HepG2 (cell line): ENCODE measurements around the gene MTMR10. TPM values are rescaled to one million over a fixed set of nuclear protein-coding genes. Genes with fewer than 3 reads are reported as not detected.

Experiments
- CCAR2 ChIP-seq: fragments of 200-400 bp; formaldehyde crosslinking; optimal IDR thresholded peaks from 2 replicates; pipeline ENCODE3; 2018; ENCODE audit warnings: low read depth, mild to moderate bottlenecking, low read length, moderate library complexity
- EZH2 ChIP-seq: conservative IDR thresholded peaks from 2 replicates; pipeline ENCODE4 v1.6.1; 2012; ENCODE audit warnings: mild to moderate bottlenecking, low read depth, low read length, moderate library complexity
- HOXA3 ChIP-seq: sonication (generic); formaldehyde crosslinking; IDR thresholded peaks from 2 replicates; pipeline ENCODE4 v1.5.0; 2020; ENCODE audit warnings: missing genetic modification reagents
- ZNF484 ChIP-seq: sonication (generic); formaldehyde crosslinking; IDR thresholded peaks from 2 replicates; pipeline ENCODE4 v1.5.1; 2020; ENCODE audit warnings: mild to moderate bottlenecking, low read depth, missing genetic modification reagents, borderline replicate concordance
- ZNF737 ChIP-seq: sonication (generic); formaldehyde crosslinking; IDR thresholded peaks from 2 replicates; pipeline ENCODE4 v1.5.0; 2020; ENCODE audit warnings: missing genetic modification reagents, mild to moderate bottlenecking, borderline replicate concordance
- ZNF75D ChIP-seq: sonication (generic); formaldehyde crosslinking; IDR thresholded peaks from 2 replicates; pipeline ENCODE4 v1.8.1; 2023; ENCODE audit warnings: missing genetic modification reagents, mild to moderate bottlenecking, borderline replicate concordance
- polyA plus RNA-seq, 8 experiments: library from polyadenylated mRNA; depleted of rRNA in 3 of 8; stranded (reverse) in 7 of 8; unstranded in 1 of 8; fragments of >200 nt; fragmentation: Illumina TruSeq in 4 of 8; extraction: Trizol in 4 of 8; gene quantifications; 2 replicates each; pipeline versions ENCODE4 v1.2.1 to v1.2.3, GENCODE V29; 2011 to 2016; ENCODE audit warnings: low read depth in 4 of 8, missing spikeins in 1 of 8, mixed read lengths in 1 of 8; ENCODE audit not compliant: insufficient read depth in 1 of 8
- total RNA-seq, 5 experiments: library from RNA; depleted of rRNA; stranded (reverse); fragments of >200 nt; fragmentation: Illumina TruSeq; extraction: Trizol; gene quantifications; 2 replicates each; pipeline ENCODE4 v1.2.3, GENCODE V29; 2016; ENCODE audit warnings: low read depth in 1 of 5
- TF ChIP-seq, protein P1 (sequence below): sonication (generic); formaldehyde crosslinking; IDR thresholded peaks from 2 replicates; pipeline ENCODE4 v1.4.0; 2020; ENCODE audit warnings: missing genetic modification reagents, borderline replicate concordance
- TF ChIP-seq, protein P2 (sequence below): sonication (generic); formaldehyde crosslinking; IDR thresholded peaks from 2 replicates; pipeline ENCODE4 v1.9.0; 2022; ENCODE audit warnings: missing genetic modification reagents, mild to moderate bottlenecking, borderline replicate concordance
- TF ChIP-seq, protein P3 (sequence below): sonication (generic); formaldehyde crosslinking; IDR thresholded peaks from 2 replicates; pipeline ENCODE4 v1.4.0; 2020; ENCODE audit warnings: mild to moderate bottlenecking, missing genetic modification reagents
- TF ChIP-seq, protein P4 (sequence below): sonication (generic); formaldehyde crosslinking; IDR thresholded peaks from 2 replicates; pipeline ENCODE4 v1.4.0; 2020; ENCODE audit warnings: missing genetic modification reagents
- TF ChIP-seq, protein P5 (sequence below): sonication (generic); formaldehyde crosslinking; IDR thresholded peaks from 2 replicates; pipeline ENCODE4 v1.8.1; 2023; ENCODE audit warnings: missing genetic modification reagents, mild to moderate bottlenecking, borderline replicate concordance

Gene MTMR10
- total and polyA plus RNA-seq, 2 of the 13 experiments (the other 11 are each of a cell fraction or from before 2014, with no cell fraction given) = 10.2 to 17.4 TPM

DNA sequence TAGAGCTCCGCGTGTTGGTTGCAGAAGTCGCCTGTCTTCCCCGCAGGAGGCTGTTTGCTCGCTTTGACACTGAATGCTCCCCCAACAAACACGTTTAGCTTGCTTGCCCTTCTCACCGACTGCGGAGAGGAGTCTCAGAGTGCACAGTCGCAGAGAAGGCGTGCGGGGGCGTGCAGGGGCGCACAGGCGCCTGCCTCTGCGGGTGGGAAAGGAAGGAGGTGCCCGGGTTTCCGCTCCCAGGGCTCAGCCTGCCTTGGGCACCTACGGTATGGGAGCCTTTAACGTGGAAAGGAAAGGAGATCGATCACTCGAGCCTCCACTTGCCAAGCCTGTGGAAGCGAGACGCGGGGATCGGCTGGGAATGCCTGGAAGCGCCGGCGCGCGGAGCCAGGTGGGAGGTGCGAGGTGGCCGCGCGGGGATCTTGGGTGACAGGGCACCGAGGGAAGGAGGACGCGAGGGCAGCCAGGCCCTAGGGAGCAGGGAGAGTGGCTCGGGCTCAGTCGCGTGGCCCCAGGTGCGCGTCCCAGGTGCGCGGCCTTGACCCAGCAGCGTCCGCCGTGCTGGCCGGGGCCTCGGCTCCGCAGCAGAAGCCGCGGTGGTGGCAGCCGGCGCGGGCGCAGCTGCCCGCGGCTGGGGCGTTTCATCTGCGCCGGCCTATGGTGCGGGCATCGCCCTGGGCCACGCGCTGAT, 87.8 kb downstream of the MTMR10 start, which contains the start of gene FAN1 (continued):
- TF ChIP-seq, protein P1, sequence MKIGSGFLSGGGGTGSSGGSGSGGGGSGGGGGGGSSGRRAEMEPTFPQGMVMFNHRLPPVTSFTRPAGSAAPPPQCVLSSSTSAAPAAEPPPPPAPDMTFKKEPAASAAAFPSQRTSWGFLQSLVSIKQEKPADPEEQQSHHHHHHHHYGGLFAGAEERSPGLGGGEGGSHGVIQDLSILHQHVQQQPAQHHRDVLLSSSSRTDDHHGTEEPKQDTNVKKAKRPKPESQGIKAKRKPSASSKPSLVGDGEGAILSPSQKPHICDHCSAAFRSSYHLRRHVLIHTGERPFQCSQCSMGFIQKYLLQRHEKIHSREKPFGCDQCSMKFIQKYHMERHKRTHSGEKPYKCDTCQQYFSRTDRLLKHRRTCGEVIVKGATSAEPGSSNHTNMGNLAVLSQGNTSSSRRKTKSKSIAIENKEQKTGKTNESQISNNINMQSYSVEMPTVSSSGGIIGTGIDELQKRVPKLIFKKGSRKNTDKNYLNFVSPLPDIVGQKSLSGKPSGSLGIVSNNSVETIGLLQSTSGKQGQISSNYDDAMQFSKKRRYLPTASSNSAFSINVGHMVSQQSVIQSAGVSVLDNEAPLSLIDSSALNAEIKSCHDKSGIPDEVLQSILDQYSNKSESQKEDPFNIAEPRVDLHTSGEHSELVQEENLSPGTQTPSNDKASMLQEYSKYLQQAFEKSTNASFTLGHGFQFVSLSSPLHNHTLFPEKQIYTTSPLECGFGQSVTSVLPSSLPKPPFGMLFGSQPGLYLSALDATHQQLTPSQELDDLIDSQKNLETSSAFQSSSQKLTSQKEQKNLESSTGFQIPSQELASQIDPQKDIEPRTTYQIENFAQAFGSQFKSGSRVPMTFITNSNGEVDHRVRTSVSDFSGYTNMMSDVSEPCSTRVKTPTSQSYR (CRISPR knock-in tag) = peak; percentile 36; the same call in 1 of the 2 replicates
- TF ChIP-seq CCAR2 (no peak), HOXA3 (CRISPR knock-in tag) (peak; percentile 91), ZNF737 (CRISPR knock-in tag) (no peak), ZNF75D (no peak), ZNF484 (0 out of 2 replicates have a peak, but pooled peaks have one; percentile 52), EZH2 (no peak)
- TF ChIP-seq, protein P2, sequence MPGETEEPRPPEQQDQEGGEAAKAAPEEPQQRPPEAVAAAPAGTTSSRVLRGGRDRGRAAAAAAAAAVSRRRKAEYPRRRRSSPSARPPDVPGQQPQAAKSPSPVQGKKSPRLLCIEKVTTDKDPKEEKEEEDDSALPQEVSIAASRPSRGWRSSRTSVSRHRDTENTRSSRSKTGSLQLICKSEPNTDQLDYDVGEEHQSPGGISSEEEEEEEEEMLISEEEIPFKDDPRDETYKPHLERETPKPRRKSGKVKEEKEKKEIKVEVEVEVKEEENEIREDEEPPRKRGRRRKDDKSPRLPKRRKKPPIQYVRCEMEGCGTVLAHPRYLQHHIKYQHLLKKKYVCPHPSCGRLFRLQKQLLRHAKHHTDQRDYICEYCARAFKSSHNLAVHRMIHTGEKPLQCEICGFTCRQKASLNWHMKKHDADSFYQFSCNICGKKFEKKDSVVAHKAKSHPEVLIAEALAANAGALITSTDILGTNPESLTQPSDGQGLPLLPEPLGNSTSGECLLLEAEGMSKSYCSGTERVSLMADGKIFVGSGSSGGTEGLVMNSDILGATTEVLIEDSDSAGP = peak; percentile 95
- TF ChIP-seq, protein P3, sequence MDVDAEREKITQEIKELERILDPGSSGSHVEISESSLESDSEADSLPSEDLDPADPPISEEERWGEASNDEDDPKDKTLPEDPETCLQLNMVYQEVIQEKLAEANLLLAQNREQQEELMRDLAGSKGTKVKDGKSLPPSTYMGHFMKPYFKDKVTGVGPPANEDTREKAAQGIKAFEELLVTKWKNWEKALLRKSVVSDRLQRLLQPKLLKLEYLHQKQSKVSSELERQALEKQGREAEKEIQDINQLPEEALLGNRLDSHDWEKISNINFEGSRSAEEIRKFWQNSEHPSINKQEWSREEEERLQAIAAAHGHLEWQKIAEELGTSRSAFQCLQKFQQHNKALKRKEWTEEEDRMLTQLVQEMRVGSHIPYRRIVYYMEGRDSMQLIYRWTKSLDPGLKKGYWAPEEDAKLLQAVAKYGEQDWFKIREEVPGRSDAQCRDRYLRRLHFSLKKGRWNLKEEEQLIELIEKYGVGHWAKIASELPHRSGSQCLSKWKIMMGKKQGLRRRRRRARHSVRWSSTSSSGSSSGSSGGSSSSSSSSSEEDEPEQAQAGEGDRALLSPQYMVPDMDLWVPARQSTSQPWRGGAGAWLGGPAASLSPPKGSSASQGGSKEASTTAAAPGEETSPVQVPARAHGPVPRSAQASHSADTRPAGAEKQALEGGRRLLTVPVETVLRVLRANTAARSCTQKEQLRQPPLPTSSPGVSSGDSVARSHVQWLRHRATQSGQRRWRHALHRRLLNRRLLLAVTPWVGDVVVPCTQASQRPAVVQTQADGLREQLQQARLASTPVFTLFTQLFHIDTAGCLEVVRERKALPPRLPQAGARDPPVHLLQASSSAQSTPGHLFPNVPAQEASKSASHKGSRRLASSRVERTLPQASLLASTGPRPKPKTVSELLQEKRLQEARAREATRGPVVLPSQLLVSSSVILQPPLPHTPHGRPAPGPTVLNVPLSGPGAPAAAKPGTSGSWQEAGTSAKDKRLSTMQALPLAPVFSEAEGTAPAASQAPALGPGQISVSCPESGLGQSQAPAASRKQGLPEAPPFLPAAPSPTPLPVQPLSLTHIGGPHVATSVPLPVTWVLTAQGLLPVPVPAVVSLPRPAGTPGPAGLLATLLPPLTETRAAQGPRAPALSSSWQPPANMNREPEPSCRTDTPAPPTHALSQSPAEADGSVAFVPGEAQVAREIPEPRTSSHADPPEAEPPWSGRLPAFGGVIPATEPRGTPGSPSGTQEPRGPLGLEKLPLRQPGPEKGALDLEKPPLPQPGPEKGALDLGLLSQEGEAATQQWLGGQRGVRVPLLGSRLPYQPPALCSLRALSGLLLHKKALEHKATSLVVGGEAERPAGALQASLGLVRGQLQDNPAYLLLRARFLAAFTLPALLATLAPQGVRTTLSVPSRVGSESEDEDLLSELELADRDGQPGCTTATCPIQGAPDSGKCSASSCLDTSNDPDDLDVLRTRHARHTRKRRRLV (CRISPR knock-in tag) = peak; percentile 42; the same call in 1 of the 2 replicates
- TF ChIP-seq, protein P4, sequence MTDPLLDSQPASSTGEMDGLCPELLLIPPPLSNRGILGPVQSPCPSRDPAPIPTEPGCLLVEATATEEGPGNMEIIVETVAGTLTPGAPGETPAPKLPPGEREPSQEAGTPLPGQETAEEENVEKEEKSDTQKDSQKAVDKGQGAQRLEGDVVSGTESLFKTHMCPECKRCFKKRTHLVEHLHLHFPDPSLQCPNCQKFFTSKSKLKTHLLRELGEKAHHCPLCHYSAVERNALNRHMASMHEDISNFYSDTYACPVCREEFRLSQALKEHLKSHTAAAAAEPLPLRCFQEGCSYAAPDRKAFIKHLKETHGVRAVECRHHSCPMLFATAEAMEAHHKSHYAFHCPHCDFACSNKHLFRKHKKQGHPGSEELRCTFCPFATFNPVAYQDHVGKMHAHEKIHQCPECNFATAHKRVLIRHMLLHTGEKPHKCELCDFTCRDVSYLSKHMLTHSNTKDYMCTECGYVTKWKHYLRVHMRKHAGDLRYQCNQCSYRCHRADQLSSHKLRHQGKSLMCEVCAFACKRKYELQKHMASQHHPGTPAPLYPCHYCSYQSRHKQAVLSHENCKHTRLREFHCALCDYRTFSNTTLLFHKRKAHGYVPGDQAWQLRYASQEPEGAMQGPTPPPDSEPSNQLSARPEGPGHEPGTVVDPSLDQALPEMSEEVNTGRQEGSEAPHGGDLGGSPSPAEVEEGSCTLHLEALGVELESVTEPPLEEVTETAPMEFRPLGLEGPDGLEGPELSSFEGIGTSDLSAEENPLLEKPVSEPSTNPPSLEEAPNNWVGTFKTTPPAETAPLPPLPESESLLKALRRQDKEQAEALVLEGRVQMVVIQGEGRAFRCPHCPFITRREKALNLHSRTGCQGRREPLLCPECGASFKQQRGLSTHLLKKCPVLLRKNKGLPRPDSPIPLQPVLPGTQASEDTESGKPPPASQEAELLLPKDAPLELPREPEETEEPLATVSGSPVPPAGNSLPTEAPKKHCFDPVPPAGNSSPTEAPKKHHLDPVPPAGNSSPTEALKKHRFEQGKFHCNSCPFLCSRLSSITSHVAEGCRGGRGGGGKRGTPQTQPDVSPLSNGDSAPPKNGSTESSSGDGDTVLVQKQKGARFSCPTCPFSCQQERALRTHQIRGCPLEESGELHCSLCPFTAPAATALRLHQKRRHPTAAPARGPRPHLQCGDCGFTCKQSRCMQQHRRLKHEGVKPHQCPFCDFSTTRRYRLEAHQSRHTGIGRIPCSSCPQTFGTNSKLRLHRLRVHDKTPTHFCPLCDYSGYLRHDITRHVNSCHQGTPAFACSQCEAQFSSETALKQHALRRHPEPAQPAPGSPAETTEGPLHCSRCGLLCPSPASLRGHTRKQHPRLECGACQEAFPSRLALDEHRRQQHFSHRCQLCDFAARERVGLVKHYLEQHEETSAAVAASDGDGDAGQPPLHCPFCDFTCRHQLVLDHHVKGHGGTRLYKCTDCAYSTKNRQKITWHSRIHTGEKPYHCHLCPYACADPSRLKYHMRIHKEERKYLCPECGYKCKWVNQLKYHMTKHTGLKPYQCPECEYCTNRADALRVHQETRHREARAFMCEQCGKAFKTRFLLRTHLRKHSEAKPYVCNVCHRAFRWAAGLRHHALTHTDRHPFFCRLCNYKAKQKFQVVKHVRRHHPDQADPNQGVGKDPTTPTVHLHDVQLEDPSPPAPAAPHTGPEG (CRISPR knock-in tag) = peak; percentile 62
- TF ChIP-seq, protein P5, sequence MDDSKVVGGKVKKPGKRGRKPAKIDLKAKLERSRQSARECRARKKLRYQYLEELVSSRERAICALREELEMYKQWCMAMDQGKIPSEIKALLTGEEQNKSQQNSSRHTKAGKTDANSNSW = peak; percentile 20; the same call in 1 of the 2 replicates
